Mesothelial cell of epicardium (in vitro differentiated cells): ENCODE measurements around the gene WASF3. TPM values are rescaled to one million over a fixed set of nuclear protein-coding genes. Genes with fewer than 3 reads are reported as not detected.

Experiments used
- DNase-seq, 2 experiments: peaks; one replicate each; pipeline ENCODE4 v3.0.0; 2021; ENCODE audit warnings: low spot score in 2 of 2; ENCODE audit not compliant: unreplicated experiment in 2 of 2
- H3K27ac Mint-ChIP-seq: 2 replicates; pipeline ENCODE4 v1.8.0; 2021; ENCODE audit warnings: mixed read lengths
- H3K27me3 Mint-ChIP-seq: 2 replicates; pipeline ENCODE4 v1.8.0; 2021; ENCODE audit warnings: low read depth, mixed read lengths
- H3K36me3 Mint-ChIP-seq: 2 replicates; pipeline ENCODE4 v1.8.0; 2021; ENCODE audit warnings: mixed read lengths
- H3K4me1 Mint-ChIP-seq: 2 replicates; pipeline ENCODE4 v1.8.0; 2021; ENCODE audit warnings: mixed read lengths
- H3K4me3 Mint-ChIP-seq: 2 replicates; pipeline ENCODE4 v1.8.0; 2021; ENCODE audit warnings: mild to moderate bottlenecking, moderate library complexity, mixed read lengths
- H3K9me3 Mint-ChIP-seq: 2 replicates; pipeline ENCODE4 v1.8.0; 2021; ENCODE audit warnings: mixed read lengths
- total RNA-seq: library from RNA; stranded (reverse); gene quantifications from 3 replicates; pipeline ENCODE4 v1.2.1, GENCODE V29; 2021
- TF ChIP-seq, protein P1 (sequence below): fragments of 200-600 bp; sonication (generic); IDR thresholded peaks from one replicate; pipeline ENCODE4 v1.5.0; 2021; ENCODE audit warnings: antibody characterized with exemption; ENCODE audit not compliant: unreplicated experiment

WASF3 gene
- total RNA-seq, 1 donor from 2014 or later: 19.4 TPM

DNA sequence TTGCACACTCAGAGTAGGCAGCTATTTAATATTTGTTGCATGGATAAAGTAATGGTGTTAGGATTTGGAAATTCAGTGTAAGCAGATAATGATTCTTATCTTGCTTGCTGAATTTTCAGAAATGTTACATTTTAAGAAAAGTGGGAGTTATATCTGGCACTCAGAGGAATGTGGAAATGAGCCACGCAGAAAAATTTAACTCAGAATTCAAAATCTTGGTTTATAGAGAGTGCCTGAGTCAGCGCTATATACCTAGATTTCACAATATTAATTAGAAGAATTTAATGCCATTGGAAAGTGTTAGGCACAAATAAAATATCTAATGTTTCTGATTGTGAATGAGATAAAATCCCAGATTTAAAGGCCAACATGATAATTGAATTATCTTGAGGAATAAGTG lies 106.8 kb downstream of the WASF3 start:
- Mint-ChIP-seq H3K27me3 (no peaks in the 10 kb centered on the region), H3K4me1 (no peaks in the 10 kb centered on the region), H3K27ac (no peak overlapping the region), H3K9me3 (peaks cover 3% of the 10 kb centered on the region), H3K4me3 (no peak overlapping the region), H3K36me3 (peaks cover 12% of the 10 kb centered on the region)
- DNase-seq: no peak
- TF ChIP-seq, protein P1, sequence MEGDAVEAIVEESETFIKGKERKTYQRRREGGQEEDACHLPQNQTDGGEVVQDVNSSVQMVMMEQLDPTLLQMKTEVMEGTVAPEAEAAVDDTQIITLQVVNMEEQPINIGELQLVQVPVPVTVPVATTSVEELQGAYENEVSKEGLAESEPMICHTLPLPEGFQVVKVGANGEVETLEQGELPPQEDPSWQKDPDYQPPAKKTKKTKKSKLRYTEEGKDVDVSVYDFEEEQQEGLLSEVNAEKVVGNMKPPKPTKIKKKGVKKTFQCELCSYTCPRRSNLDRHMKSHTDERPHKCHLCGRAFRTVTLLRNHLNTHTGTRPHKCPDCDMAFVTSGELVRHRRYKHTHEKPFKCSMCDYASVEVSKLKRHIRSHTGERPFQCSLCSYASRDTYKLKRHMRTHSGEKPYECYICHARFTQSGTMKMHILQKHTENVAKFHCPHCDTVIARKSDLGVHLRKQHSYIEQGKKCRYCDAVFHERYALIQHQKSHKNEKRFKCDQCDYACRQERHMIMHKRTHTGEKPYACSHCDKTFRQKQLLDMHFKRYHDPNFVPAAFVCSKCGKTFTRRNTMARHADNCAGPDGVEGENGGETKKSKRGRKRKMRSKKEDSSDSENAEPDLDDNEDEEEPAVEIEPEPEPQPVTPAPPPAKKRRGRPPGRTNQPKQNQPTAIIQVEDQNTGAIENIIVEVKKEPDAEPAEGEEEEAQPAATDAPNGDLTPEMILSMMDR: no peak

DNA sequence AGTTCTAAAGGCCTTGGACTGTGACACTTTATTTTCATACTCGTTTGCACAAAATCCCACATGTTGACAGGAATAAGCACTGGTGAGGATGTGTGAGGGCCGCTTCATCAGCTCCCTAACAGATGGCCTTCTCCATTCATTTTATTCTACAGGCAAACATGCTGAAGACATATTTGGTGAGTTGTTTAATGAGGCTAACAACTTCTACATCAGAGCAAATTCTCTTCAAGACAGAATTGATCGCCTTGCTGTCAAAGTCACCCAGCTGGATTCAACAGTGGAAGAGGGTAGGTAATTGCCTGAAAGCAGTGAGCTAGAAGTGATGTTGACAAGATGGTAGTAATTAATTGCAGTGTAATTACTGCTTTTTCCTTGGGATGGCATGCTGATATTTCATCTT lies 107.4 kb downstream of the WASF3 start:
- H3K27me3 Mint-ChIP-seq: no peaks in the 10 kb centered on the region
- DNase-seq: no peak
- no peak overlapping the region for H3K27ac Mint-ChIP-seq
- H3K36me3 Mint-ChIP-seq: peaks cover 13% of the 10 kb centered on the region
- TF ChIP-seq, protein P1: no peak
- H3K4me3 Mint-ChIP-seq: no peak overlapping the region
- H3K4me1 Mint-ChIP-seq: no peaks in the 10 kb centered on the region
- peaks cover 3% of the 10 kb centered on the region for H3K9me3 Mint-ChIP-seq

DNA sequence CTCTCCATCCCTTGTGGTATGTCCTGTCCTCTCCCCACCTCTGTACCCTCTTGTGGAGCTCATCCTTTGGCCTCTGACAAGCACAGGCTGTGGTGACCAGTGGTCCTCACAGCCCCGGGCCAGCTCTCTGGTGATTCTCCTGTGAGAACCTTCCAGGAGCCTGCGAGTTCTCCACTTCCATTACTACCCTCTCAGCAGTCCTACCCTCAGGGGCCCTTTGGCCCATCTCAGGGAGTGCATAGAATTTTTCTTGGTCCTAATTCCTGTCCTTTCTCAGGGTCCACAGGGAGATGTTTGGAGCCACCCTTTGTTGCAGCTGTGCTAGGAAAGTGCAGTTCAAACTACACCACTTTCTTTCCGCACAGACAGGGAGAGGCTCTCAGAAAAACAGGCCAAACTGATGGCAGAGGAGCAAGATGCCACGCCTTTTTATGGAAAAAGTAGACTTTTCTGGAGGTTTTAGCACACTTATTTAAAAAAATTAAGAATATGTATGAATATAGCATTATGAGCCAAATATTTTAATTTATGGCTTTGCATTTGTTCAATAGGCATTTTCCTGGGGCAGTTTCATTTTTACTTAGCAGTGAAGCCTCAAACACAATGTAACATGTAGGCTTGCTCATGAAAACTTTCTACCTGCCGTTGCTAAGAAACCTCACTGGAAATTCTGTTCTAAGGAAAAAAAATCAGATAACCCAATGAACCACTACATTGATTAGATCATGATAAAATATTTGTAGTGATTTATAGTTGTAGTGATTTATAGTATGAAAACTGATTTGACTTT lies 111.1 kb downstream of the WASF3 start:
- Mint-ChIP-seq H3K4me1 (no peaks in the 10 kb centered on the region), H3K27ac (no peak overlapping the region), H3K36me3 (peaks cover 17% of the 10 kb centered on the region), H3K27me3 (no peaks in the 10 kb centered on the region), H3K9me3 (peaks cover 3% of the 10 kb centered on the region), H3K4me3 (no peak overlapping the region)
- TF ChIP-seq, protein P1: no peak
- no peak for DNase-seq

DNA sequence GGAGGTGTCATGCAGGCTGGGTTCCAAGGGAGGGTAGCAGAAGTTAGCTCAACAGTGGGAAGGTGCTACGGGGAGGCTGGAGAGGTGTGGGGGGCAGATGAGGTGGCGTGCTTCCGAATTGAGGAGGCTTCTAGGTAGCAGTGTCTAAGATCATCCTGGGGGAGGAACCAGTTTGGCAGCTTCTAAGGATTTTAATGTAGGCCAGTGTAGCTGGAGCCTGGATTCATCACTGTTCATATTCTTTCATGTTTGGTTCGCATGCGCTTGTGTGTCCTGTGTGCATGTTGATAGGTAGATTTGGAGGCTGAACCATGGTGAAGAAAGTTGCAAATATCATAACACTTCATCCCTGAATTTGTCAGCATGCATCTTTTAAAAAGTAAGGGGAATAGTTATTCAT lies 116.4 kb downstream of the WASF3 start:
- DNase-seq: no peak
- Mint-ChIP-seq H3K27me3 (no peaks in the 10 kb centered on the region), H3K27ac (no peak overlapping the region), H3K9me3 (no peaks in the 10 kb centered on the region), H3K4me1 (no peaks in the 10 kb centered on the region), H3K36me3 (peaks cover 6% of the 10 kb centered on the region), H3K4me3 (no peak overlapping the region)
- TF ChIP-seq, protein P1: no peak

DNA sequence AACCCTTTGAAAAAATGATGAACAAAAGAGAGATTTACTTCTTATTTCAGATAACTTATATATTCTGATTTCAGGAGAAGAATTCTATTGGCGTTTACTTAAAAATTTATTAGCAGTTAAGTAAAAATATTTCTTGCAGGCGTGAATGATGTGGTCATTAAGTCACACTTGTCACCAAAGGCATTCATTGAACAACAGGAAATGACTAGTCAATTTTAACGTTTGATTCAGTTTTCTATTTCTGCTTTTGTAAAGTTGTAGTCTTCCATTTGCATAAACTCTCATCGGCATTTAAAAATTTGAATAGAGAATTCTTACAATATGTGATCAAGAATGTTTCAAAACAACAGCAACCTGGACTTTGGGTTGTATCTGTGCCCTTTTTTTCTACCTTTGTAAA lies 119.7 kb downstream of the WASF3 start:
- peaks cover 8% of the 10 kb centered on the region for H3K36me3 Mint-ChIP-seq
- H3K4me1 Mint-ChIP-seq: peaks cover 9% of the 10 kb centered on the region
- no peaks in the 10 kb centered on the region for H3K27me3 Mint-ChIP-seq
- H3K4me3 Mint-ChIP-seq: no peak overlapping the region
- no peak overlapping the region for H3K27ac Mint-ChIP-seq
- no peaks in the 10 kb centered on the region for H3K9me3 Mint-ChIP-seq
- no peak for DNase-seq
- TF ChIP-seq, protein P1: no peak
